Daoy (cell line): Measurements from ENCODE around the gene OTULINL. TPM values are rescaled to one million over a fixed set of nuclear protein-coding genes. Genes with fewer than 3 reads are reported as not detected.
"Not testable (repeated sequence)": the region's sequence is repeated elsewhere in the genome, so short reads cannot be mapped to it uniquely, and the experiment has no call there.

Experiments used
- DNase-seq: peaks from one replicate; pipeline ENCODE4 v3.0.0-alpha.2; 2015; ENCODE audit warnings: low read depth
- total RNA-seq: library from RNA; depleted of rRNA; stranded (reverse); fragments of >200 nt; shearing (Covaris generic); gene quantifications from 2 replicates; pipeline ENCODE4 v1.2.3, GENCODE V29; 2014; rRNA removed

OTULINL gene
- 1.6 and 1.9 TPM in 2 replicates for total RNA-seq

- peak; percentile 88 for DNase-seq
Observed at GRCh38 chr5:14581106-14581890, at the start of gene OTULINL. OTULINL (plus strand) TSS chr5:14581792; CDS start chr5:14581895, 103 bp downstream.

DNA sequence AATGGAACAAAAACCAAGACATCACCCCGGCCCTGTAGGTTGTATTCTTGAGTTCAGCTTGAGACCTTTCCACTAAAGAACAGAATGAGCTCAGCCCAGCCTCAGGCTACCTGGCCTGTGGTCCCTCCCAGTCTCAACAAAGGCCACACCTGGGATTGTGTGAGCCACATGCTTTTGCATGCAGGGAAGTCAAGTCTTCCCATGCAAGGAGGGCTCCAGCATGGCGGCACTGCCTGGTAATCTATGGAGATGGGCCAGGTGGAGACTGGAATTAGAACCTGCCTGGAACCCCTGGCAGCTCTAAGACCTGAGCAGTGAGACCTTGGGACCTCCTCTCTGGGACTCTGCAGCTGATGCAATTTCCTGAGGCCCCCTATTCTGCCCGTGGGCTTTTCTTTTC lies 49.4 kb upstream of the OTULINL start:
- no peak for DNase-seq

- DNase-seq, result no peak
Observed at GRCh38 chr5:14534773-14535172, 46.8 kb upstream of the OTULINL start.

DNA sequence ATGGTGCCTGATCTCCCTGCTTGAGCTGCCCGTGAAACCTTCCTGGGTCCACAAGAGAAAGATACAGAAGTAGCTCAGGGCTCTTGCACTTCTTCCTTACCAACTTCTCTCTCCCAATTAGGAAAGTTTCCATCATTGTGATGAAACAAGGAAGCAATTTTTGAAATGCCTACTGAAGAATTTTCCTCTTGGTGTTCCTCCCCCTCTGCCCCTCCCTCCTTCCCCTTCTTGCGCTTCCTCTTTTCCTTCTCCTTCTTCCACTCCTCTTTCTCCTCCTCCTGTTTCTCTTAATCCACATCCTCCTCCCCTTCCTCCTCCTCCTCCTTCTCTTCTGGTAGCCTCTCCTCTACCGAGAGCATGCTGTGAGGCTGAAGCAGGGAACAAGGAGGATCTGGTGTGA lies 36.3 kb upstream of the OTULINL start:
- no peak for DNase-seq

DNA sequence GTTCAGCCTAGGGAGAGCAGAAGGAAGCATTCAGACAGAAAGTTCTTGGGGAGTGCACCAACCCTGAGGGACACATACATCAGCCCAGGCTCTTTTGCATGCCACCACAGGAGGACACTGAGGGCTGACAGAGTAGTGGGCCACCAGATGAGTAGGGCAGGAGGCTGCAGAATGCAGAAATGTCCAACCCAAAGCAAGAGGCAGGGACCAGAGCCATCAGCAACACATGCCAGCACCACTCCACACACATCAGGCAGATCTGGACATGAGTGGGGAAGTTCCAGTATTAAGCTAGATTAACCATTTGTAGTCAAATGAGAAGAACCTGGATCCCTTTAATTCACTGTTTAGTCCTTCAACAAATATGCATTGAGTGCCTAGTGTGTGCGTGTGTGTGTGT lies 35.7 kb upstream of the OTULINL start:
- DNase-seq, result no peak

DNA sequence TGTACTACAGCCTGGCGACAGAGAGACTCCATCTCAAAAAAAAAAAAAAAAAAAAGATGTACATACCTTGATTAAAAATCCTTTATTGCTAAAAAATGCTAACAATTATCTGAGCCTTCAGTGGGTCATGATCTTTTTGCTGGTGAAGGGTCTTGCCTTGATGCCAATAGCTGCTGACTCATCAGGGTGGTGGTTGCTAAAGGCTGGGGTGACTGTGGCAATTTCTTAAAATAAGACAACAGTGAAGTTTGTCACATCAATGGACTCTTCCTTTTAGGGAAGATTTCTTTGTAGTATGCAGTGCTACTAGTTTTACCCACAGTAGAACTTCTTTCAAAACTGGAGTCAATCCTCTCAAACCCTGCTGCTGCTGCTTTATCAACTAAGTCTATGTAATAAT lies 33.9 kb upstream of the OTULINL start:
- DNase-seq, result no peak

- no peak for DNase-seq
Observed at GRCh38 chr5:14551211-14551610, 30.4 kb upstream of the OTULINL start.

GRCh38 chr5:14552017-14552416 lies 29.6 kb upstream of the OTULINL start:
- no peak for DNase-seq

GRCh38 chr5:14554288-14554687 lies 27.3 kb upstream of the OTULINL start:
- not testable (repeated sequence) for DNase-seq

DNA sequence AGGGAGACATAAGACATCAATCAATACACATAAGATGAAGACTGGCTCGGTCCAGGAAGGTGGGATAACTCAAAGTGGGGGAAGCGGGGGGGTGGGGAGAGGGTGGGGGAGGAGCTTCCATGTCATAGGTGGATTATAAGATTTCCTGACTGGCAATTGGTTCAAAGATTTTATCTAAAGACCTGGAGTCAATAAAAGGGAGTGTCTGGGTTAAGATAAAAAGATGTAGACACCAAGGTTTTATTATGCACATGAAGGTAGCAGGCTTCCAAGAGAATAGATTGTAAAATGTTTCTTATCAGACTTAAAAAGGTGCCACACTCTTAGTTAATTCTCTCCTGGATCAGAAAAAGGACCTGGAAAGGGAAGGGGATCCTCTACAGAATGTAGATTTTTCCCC lies 25.6 kb upstream of the OTULINL start:
- no peak for DNase-seq

- DNase-seq, result no peak
Observed at GRCh38 chr5:14557203-14557770, 24.3 kb upstream of the OTULINL start.

DNA sequence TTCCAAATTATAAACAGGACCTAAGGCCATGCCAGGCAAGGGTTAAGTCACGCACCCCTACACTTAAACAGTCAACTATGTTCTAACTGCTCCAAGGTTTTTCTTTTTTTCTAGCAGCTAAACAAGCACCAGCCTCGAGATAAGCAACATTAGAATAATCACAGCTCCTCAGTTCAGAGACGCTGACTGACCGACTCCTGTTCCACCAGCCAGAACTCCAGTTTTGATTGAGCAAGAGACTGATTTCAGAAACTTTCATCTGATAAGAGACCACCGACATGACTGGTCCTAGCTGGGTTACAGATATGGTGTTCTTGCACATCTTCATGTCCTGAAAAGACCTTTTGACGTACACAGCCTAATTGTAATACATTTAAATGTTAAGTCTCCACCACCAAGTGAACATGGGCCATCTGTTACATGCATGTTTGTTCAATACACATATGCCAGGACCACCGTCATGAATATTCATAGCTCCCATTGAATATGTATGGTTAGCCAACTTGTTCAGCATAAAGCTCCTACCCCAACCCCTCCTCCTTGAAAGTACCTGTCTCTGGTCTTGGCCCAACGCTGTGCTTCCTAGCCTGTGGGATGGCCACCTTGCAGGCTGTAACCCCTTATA lies 23.7 kb upstream of the OTULINL start:
- no peak for DNase-seq

GRCh38 chr5:14560091-14560595 lies 21.4 kb upstream of the OTULINL start:
- no peak for DNase-seq

- DNase-seq, result no peak
Observed at GRCh38 chr5:14561741-14562140, 19.9 kb upstream of the OTULINL start.

GRCh38 chr5:14568333-14568732 lies 13.3 kb upstream of the OTULINL start:
- DNase-seq, result no peak

- no peak for DNase-seq
Observed at GRCh38 chr5:14569948-14570691, 11.5 kb upstream of the OTULINL start.

GRCh38 chr5:14571901-14572300 lies 9.7 kb upstream of the OTULINL start:
- no peak for DNase-seq

DNA sequence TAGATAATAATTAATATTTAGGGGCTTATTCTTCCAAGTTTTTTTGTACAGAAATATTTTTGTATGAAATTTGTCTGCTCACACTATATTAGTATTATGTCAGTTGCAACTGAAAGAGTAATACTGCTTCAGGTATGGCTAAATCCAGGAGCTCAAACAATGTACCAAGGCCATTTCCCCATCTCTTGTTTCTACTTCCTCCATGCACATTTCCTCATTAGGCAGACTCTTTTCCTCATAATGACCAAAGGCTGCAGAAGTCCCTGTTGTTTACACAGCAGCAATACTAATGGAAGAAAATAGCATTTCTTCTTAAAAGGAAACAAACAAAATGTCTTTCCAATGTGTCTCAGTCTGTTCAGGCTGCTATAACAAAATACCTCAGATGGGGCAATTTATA lies 9.2 kb upstream of the OTULINL start:
- no peak for DNase-seq

- DNase-seq, result no peak
Observed at GRCh38 chr5:14572836-14573235, 8.8 kb upstream of the OTULINL start.

- no peak for DNase-seq
Observed at GRCh38 chr5:14574096-14574495, 7.5 kb upstream of the OTULINL start.

DNA sequence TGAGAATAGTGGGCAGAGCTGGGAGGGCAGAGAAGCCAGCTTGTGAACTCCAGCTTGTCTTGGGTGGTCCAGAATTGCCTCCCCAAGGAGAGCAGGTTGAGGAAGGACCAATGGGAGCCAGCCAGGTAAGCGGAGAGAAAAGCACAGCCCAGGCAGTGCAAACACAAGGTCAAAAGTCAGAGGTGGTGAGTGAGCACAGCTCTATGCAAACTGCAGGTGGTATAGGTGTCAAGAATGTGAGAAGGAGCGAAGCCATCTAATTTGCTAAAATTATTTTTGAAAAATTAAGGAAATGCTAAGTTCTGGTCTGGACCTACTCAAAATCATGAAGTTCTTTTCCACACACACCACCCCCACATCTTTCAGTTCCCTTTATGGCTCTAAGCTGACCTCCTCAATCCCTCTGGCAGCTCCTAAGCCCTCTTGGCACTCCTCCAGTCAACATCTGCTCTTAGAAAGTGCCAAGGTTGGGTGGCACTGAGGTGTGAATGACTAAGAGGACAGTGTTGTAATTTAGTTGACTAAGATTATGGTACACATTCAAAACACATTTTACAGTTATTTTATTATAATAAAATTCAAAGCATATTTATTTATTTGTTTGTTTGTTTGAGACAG lies 6.6 kb upstream of the OTULINL start:
- DNase-seq, result no peak

DNA sequence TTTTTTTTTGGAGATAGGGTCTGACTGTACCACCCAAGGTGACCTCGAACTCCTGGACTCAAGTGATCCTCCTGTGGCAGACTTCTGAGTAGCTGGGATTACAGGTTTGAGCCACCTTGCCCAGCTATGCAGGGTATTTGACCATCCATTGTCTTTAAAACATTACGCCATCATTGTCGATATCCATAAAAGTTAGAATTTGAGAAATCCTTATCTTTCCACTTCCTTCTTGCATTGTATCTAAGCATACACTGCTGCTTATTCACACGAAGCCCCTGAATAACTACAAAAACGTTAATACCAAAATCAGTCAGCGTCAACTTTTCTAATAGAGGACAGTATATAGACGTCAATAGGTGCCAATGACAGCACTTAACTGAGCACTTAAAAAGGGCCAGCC lies 5.4 kb upstream of the OTULINL start:
- no peak for DNase-seq
